ENCODE results near the gene WDR7. TPM values are rescaled to one million over a fixed set of nuclear protein-coding genes. Genes with fewer than 3 reads are reported as not detected.

The WDR7 gene
- total and polyA plus RNA-seq, 4 donors = 6.5 to 46.6 (median 20.5) TPM

GRCh38 chr18:56843241-56843640, 192.1 kb downstream of the WDR7 start:
- Histone ChIP-seq H3K4me3 (ENCODE audit: low read length in 2 of 2) (no peak overlapping the region), H3K36me3 (ENCODE audit: control insufficient read depth in 1 of 2, insufficient read depth in 2 of 2, low read length in 1 of 2) (peaks cover 0 to 3% of the 10 kb centered on the region in 2 donors), H3K27ac (ENCODE audit: low read depth in 1 of 2, low read length in 2 of 2) (no peak overlapping the region), H3K4me1 (ENCODE audit: control insufficient read depth in 1 of 2, insufficient read depth in 2 of 2, low read length in 2 of 2) (no peaks in the 10 kb centered on the region), H3K9me3 (ENCODE audit: control insufficient read depth, low read length) (no peaks in the 10 kb centered on the region), H3K27me3 (ENCODE audit: control insufficient read depth in 1 of 2, insufficient read depth in 2 of 2, low read length in 1 of 2) (no peaks in the 10 kb centered on the region)
- 93 to 97% methylated on average over 4 of the region's 4 CpGs for WGBS, 2 donors
- no peak for ATAC-seq (ENCODE audit: low FRiP score)
- DNase-seq = no peak
- intact Hi-C loops (cut with DNase I) = no loop called here

DNA sequence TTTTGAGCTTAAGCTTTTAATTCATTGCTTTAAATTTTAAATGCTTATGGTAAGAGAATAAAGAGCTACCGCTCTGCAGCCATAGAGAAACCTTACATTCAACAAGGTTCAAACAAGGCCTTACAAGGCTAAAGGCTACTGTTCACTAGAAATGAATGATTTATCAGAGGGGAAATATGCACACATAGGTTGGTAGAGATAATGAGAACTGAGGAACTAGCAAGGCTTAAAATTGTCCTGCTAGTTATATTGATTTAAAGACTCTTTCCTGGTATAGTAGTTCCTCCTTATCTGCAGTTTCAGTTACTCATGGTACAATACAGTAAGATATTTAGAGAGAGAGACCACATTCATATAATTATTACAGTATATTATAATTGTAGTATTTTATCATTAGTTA, 193.4 kb downstream of the WDR7 start:
- intact Hi-C loops (cut with DNase I) = no loop called here
- DNase-seq (no peak), ATAC-seq (ENCODE audit: low FRiP score) (no peak)
- H3K27ac ChIP-seq (ENCODE audit: low read depth in 1 of 2, low read length in 2 of 2) = no peak overlapping the region
- H3K4me1 ChIP-seq (ENCODE audit: control insufficient read depth in 1 of 2, insufficient read depth in 2 of 2, low read length in 2 of 2) = no peaks in the 10 kb centered on the region
- H3K27me3 ChIP-seq (ENCODE audit: control insufficient read depth in 1 of 2, insufficient read depth in 2 of 2, low read length in 1 of 2) = no peaks in the 10 kb centered on the region
- peaks cover 0 to 3% of the 10 kb centered on the region in 2 donors for H3K36me3 ChIP-seq (ENCODE audit: control insufficient read depth in 1 of 2, insufficient read depth in 2 of 2, low read length in 1 of 2)
- no peak overlapping the region for H3K4me3 ChIP-seq (ENCODE audit: low read length in 2 of 2)
- H3K9me3 ChIP-seq (ENCODE audit: control insufficient read depth, low read length) = no peaks in the 10 kb centered on the region
- 87 to 99% methylated on average over 1 of the region's 1 CpG for WGBS, 2 donors

DNA sequence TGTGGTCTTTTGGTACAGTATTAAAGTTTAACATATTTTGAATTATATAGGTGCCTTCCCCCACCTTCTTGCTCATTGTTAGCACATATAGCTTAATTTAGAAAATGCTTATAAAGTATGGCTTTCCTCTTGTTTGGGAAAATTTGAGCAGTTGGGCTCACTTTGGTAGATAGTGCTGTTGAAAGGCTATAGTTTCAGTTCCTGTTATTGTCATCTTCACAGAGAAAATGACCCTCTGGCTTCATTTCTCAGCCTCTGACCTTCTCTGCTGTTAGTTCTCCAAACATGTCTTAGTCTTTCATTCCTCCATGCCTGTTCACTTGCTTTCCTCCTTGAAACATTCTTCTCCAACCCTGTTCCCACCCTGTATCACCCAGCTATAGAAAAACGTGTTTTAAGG, 200.6 kb downstream of the WDR7 start:
- Histone ChIP-seq H3K36me3 (ENCODE audit: control insufficient read depth in 1 of 2, insufficient read depth in 2 of 2, low read length in 1 of 2) (peaks cover 2 to 3% of the 10 kb centered on the region in 2 donors), H3K9me3 (ENCODE audit: control insufficient read depth, low read length) (no peaks in the 10 kb centered on the region), H3K4me1 (ENCODE audit: control insufficient read depth in 1 of 2, insufficient read depth in 2 of 2, low read length in 2 of 2) (no peaks in the 10 kb centered on the region), H3K4me3 (ENCODE audit: low read length in 2 of 2) (no peak overlapping the region), H3K27ac (ENCODE audit: low read depth in 1 of 2, low read length in 2 of 2) (no peak overlapping the region), H3K27me3 (ENCODE audit: control insufficient read depth in 1 of 2, insufficient read depth in 2 of 2, low read length in 1 of 2) (no peaks in the 10 kb centered on the region)
- DNase-seq (no peak), ATAC-seq (ENCODE audit: low FRiP score) (no peak)
- 24 to 35% methylated on average over 1 of the region's 1 CpG for WGBS, 2 donors
- intact Hi-C loops (cut with DNase I) = no loop called here

GRCh38 chr18:56853961-56854360, 202.8 kb downstream of the WDR7 start:
- Histone ChIP-seq H3K36me3 (ENCODE audit: control insufficient read depth in 1 of 2, insufficient read depth in 2 of 2, low read length in 1 of 2) (peaks cover 0 to 2% of the 10 kb centered on the region in 2 donors), H3K4me3 (ENCODE audit: low read length in 2 of 2) (no peak overlapping the region), H3K27me3 (ENCODE audit: control insufficient read depth in 1 of 2, insufficient read depth in 2 of 2, low read length in 1 of 2) (no peaks in the 10 kb centered on the region), H3K27ac (ENCODE audit: low read depth in 1 of 2, low read length in 2 of 2) (no peak overlapping the region), H3K9me3 (ENCODE audit: control insufficient read depth, low read length) (no peaks in the 10 kb centered on the region), H3K4me1 (ENCODE audit: control insufficient read depth in 1 of 2, insufficient read depth in 2 of 2, low read length in 2 of 2) (no peaks in the 10 kb centered on the region)
- ATAC-seq (ENCODE audit: low FRiP score) (no peak), DNase-seq (no peak)
- intact Hi-C loops (cut with DNase I) = no loop called here
- 87 to 90% methylated on average over 5 of the region's 5 CpGs for WGBS, 2 donors

DNA sequence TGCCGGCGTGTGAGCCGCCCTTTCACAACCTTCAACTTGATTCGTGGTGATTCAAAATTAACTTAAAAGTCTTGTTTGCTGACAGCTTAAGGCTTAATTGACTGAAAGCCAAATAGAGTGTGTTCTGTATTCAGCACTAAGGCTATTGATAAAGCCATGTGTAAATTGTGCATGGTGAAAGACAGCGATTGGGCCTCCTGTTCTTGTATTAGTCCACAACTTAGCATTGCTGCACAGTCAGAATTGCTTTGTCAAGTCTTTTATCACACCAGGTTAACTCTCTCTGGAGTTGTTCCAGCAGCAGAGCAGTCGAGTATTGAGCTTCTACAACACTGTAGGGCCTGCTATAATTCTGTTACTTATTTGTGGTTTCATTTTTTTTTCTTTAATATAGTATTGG, 210.1 kb downstream of the WDR7 start:
- ATAC-seq (ENCODE audit: low FRiP score) = no peak
- Histone ChIP-seq H3K4me1 (ENCODE audit: control insufficient read depth in 1 of 2, insufficient read depth in 2 of 2, low read length in 2 of 2) (no peaks in the 10 kb centered on the region), H3K27ac (ENCODE audit: low read depth in 1 of 2, low read length in 2 of 2) (no peak overlapping the region), H3K27me3 (ENCODE audit: control insufficient read depth in 1 of 2, insufficient read depth in 2 of 2, low read length in 1 of 2) (no peaks in the 10 kb centered on the region), H3K4me3 (ENCODE audit: low read length in 2 of 2) (no peak overlapping the region), H3K36me3 (ENCODE audit: control insufficient read depth in 1 of 2, insufficient read depth in 2 of 2, low read length in 1 of 2) (no peaks in the 10 kb centered on the region), H3K9me3 (ENCODE audit: control insufficient read depth, low read length) (no peaks in the 10 kb centered on the region)
- intact Hi-C loops (cut with DNase I) = no loop called here
- DNase-seq = no peak
- WGBS, 2 donors = 81 to 82% methylated on average over 6 of the region's 6 CpGs

DNA sequence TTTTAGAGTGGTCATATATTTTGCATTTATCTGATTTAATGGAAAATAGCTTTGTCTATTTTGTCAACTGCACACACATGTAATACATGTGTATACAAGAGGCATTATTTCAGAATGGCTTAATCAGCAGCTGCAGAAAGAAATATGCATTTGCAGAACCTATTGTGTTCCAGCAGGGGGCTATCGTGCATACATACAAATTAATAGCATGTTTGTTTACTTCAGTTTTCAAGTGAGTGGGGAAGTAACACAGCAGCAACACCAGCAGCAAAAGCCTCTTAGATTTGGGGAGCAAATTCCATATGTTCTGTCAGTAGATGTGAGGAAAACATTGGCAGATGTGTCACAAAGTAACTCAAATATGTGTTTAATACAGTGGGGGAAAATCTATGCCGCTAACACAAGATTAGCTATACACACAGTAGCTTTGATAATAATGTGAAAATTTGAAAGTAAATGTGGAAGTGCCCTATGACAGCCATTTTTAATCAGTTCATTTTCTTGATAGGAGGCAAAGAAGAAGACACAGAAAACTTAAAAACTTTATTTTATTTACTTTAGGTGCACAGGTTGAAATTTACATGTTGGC, 218.1 kb downstream of the WDR7 start:
- H3K27me3 ChIP-seq (ENCODE audit: control insufficient read depth in 1 of 2, insufficient read depth in 2 of 2, low read length in 1 of 2) = no peaks in the 10 kb centered on the region
- no peaks in the 10 kb centered on the region for H3K9me3 ChIP-seq (ENCODE audit: control insufficient read depth, low read length)
- no peaks in the 10 kb centered on the region for H3K4me1 ChIP-seq (ENCODE audit: control insufficient read depth in 1 of 2, insufficient read depth in 2 of 2, low read length in 2 of 2)
- WGBS, 2 donors = 64 to 70% methylated on average over 2 of the region's 2 CpGs
- H3K4me3 ChIP-seq (ENCODE audit: low read length in 2 of 2) = no peak overlapping the region
- no peak overlapping the region for H3K27ac ChIP-seq (ENCODE audit: low read depth in 1 of 2, low read length in 2 of 2)
- no peak for ATAC-seq (ENCODE audit: low FRiP score)
- intact Hi-C loops (cut with DNase I) = no loop called here
- no peaks in the 10 kb centered on the region for H3K36me3 ChIP-seq (ENCODE audit: control insufficient read depth in 1 of 2, insufficient read depth in 2 of 2, low read length in 1 of 2)
- DNase-seq = no peak

DNA sequence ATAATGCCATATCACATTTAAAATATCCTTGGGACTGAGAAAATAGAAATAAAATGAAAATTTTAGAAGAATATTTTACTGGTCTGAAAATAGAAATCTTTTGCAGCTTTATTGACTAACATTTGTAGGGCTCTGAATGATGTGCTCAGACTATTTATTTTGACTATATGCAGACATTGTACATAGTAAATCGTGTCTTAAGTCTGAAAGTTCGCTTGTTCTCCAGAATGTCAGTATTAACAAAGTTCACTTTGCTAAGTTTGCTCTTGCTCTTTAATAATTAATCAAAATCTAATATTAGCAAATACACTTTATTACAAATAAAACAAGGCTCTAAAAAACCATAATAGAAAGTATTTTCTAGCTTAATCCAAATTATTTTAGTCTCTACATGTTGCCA, 219.8 kb downstream of the WDR7 start:
- no peak for DNase-seq
- H3K36me3 ChIP-seq (ENCODE audit: control insufficient read depth in 1 of 2, insufficient read depth in 2 of 2, low read length in 1 of 2) = no peaks in the 10 kb centered on the region
- no peaks in the 10 kb centered on the region for H3K4me1 ChIP-seq (ENCODE audit: control insufficient read depth in 1 of 2, insufficient read depth in 2 of 2, low read length in 2 of 2)
- intact Hi-C loops (cut with DNase I) = no loop called here
- H3K27ac ChIP-seq (ENCODE audit: low read depth in 1 of 2, low read length in 2 of 2) = no peak overlapping the region
- ATAC-seq (ENCODE audit: low FRiP score) = no peak
- H3K27me3 ChIP-seq (ENCODE audit: control insufficient read depth in 1 of 2, insufficient read depth in 2 of 2, low read length in 1 of 2) = no peaks in the 10 kb centered on the region
- H3K9me3 ChIP-seq (ENCODE audit: control insufficient read depth, low read length) = no peaks in the 10 kb centered on the region
- WGBS, 2 donors = 86 to 92% methylated on average over 2 of the region's 2 CpGs
- H3K4me3 ChIP-seq (ENCODE audit: low read length in 2 of 2) = no peak overlapping the region

DNA sequence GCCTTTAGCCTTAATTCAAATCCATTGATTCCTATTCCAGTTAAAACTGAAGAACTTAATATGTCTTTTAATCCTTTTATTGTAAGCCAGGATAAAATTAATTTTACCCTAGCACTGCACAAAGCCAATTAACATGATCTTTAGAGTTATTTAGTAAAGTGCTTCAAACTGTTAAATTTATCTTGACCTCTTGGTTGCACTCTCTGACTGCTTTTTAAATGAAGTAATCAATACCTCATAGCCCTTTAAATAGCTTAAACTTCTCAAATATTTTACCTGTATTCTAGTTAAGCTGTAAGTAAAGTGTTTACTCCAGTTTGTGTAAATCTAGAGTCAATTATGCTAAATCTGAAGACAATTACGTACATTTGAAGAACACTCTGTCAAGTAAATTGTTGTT, 221.0 kb downstream of the WDR7 start:
- 98% methylated on average over 1 of the region's 1 CpG for WGBS, 2 donors
- intact Hi-C loops (cut with DNase I) = no loop called here
- ATAC-seq (ENCODE audit: low FRiP score) = no peak

GRCh38 chr18:56873441-56874140, 222.4 kb downstream of the WDR7 start:
- intact Hi-C loops (cut with DNase I) = no loop called here
- 66 to 74% methylated on average over 6 of the region's 6 CpGs for WGBS, 2 donors
- Histone ChIP-seq H3K9me3 (ENCODE audit: control insufficient read depth, low read length) (no peaks in the 10 kb centered on the region), H3K27ac (ENCODE audit: low read depth in 1 of 2, low read length in 2 of 2) (no peak overlapping the region), H3K4me1 (ENCODE audit: control insufficient read depth in 1 of 2, insufficient read depth in 2 of 2, low read length in 2 of 2) (no peaks in the 10 kb centered on the region), H3K36me3 (ENCODE audit: control insufficient read depth in 1 of 2, insufficient read depth in 2 of 2, low read length in 1 of 2) (no peaks in the 10 kb centered on the region), H3K27me3 (ENCODE audit: control insufficient read depth in 1 of 2, insufficient read depth in 2 of 2, low read length in 1 of 2) (no peaks in the 10 kb centered on the region), H3K4me3 (ENCODE audit: low read length in 2 of 2) (no peak overlapping the region)
- ATAC-seq (ENCODE audit: low FRiP score) = no peak
- DNase-seq = no peak

More for the DNA sequence above, 221.0 kb downstream of the WDR7 start:
- Histone ChIP-seq H3K9me3 (ENCODE audit: control insufficient read depth, low read length) (no peaks in the 10 kb centered on the region), H3K4me1 (ENCODE audit: control insufficient read depth in 1 of 2, insufficient read depth in 2 of 2, low read length in 2 of 2) (no peaks in the 10 kb centered on the region), H3K27ac (ENCODE audit: low read depth in 1 of 2, low read length in 2 of 2) (no peak overlapping the region), H3K36me3 (ENCODE audit: control insufficient read depth in 1 of 2, insufficient read depth in 2 of 2, low read length in 1 of 2) (no peaks in the 10 kb centered on the region), H3K27me3 (ENCODE audit: control insufficient read depth in 1 of 2, insufficient read depth in 2 of 2, low read length in 1 of 2) (no peaks in the 10 kb centered on the region), H3K4me3 (ENCODE audit: low read length in 2 of 2) (no peak overlapping the region)
- DNase-seq = no peak

All from aorta (tissue), 5 donors.